Vagina (tissue), 2 donors: ENCODE results near the gene PLD1. TPM values are rescaled to one million over a fixed set of nuclear protein-coding genes. Genes with fewer than 3 reads are reported as not detected.

Source experiments
- DNase-seq, 2 donors: peaks; one replicate each; pipeline ENCODE4 v3.0.0-alpha.2; 2017; ENCODE audit errors: extremely low spot score in 2 of 2
- H3K27ac ChIP-seq: fragments of 200-600 bp; sonication (generic); one replicate; pipeline ENCODE4 v1.5.1; 2019
- H3K27me3 ChIP-seq: fragments of 200-600 bp; sonication (generic); one replicate; pipeline ENCODE4 v1.5.1; 2019
- H3K36me3 ChIP-seq, 2 donors: fragments of 200-600 bp; sonication (generic); one replicate each; pipeline ENCODE4 v1.5.1; 2017 to 2019
- H3K4me1 ChIP-seq: fragments of 200-600 bp; sonication (generic); one replicate; pipeline ENCODE4 v1.5.1; 2019
- H3K4me3 ChIP-seq, 2 donors: fragments of 200-600 bp; sonication (generic); 1 replicate in 1 of 2; 2 replicates in 1 of 2; pipeline ENCODE4 v1.5.1; 2016 to 2019
- H3K9me3 ChIP-seq: fragments of 200-600 bp; sonication (generic); one replicate; pipeline ENCODE4 v1.5.1; 2019
- CTCF ChIP-seq, 3 experiments: fragments of 450-650 bp in 2 of 3; fragments of 200-600 bp in 1 of 3; sonication (generic) in 1 of 3; IDR thresholded peaks; one replicate each; pipeline ENCODE4 v1.5.1; 2017 to 2019; ENCODE audit warnings: antibody characterized with exemption in 3 of 3, mild to moderate bottlenecking in 2 of 3, moderate library complexity in 2 of 3
- POLR2A ChIP-seq, 2 donors: fragments of 450-650 bp; IDR thresholded peaks; one replicate each; pipeline ENCODE4 v1.6.1; 2017; ENCODE audit warnings: antibody characterized with exemption in 2 of 2, mild to moderate bottlenecking in 2 of 2, moderate library complexity in 2 of 2
- POLR2AphosphoS5 ChIP-seq, 2 donors: sonication (generic); formaldehyde crosslinking; IDR thresholded peaks; one replicate each; pipeline ENCODE4 v1.9.0; 2017; ENCODE audit warnings: antibody characterized with exemption in 2 of 2, mild to moderate bottlenecking in 2 of 2, low read depth in 1 of 2; ENCODE audit not compliant: insufficient read depth in 1 of 2
- intact Hi-C: fragments of 100-400 bp; cut with DNase I; formaldehyde crosslinking; loops from one replicate; pipeline ENCODE4 v1.15.1; 2023
- total RNA-seq: library from RNA; depleted of rRNA; stranded (reverse); fragments of >200 nt; gene quantifications from one replicate; pipeline ENCODE4 v1.2.3, GENCODE V29; 2016

The PLD1 gene
- total RNA-seq, 1 donor from 2014 or later: 35.6 TPM

GRCh38 chr3:171790898-171791691, 19.2 kb downstream of the PLD1 start:
- Histone ChIP-seq H3K36me3 (no peaks in the 10 kb centered on the region), H3K4me1 (peaks cover 56% of the 10 kb centered on the region), H3K27ac (peak overlapping the region; percentile 80), H3K27me3 (no peaks in the 10 kb centered on the region), H3K4me3 (no peak overlapping the region), H3K9me3 (no peaks in the 10 kb centered on the region)
- DNase-seq: no peak
- TF ChIP-seq POLR2AphosphoS5 (IDR thresholded peaks at IDR 0.05; ENCODE audit: insufficient read depth in 1 of 2, low read depth in 1 of 2) (no peak), POLR2A (IDR thresholded peaks at IDR 0.05) (no peak), CTCF (IDR thresholded peaks at IDR 0.05) (no peak)
- intact Hi-C loops: no loop called here

- TF ChIP-seq POLR2A (IDR thresholded peaks at IDR 0.05) (no peak), POLR2AphosphoS5 (IDR thresholded peaks at IDR 0.05; ENCODE audit: insufficient read depth in 1 of 2, low read depth in 1 of 2) (no peak), CTCF (IDR thresholded peaks at IDR 0.05) (no peak)
- no peak for DNase-seq
- H3K9me3 ChIP-seq: no peaks in the 10 kb centered on the region
- H3K27me3 ChIP-seq: no peaks in the 10 kb centered on the region
- intact Hi-C loops: no loop called here
- peaks cover 56% of the 10 kb centered on the region for H3K4me1 ChIP-seq
- no peak overlapping the region for H3K4me3 ChIP-seq
- H3K27ac ChIP-seq: peak overlapping the region; percentile 80
- no peaks in the 10 kb centered on the region for H3K36me3 ChIP-seq
These were observed 19.7 kb downstream of the PLD1 start for GRCh38 chr3:171790574-171790897.

DNA sequence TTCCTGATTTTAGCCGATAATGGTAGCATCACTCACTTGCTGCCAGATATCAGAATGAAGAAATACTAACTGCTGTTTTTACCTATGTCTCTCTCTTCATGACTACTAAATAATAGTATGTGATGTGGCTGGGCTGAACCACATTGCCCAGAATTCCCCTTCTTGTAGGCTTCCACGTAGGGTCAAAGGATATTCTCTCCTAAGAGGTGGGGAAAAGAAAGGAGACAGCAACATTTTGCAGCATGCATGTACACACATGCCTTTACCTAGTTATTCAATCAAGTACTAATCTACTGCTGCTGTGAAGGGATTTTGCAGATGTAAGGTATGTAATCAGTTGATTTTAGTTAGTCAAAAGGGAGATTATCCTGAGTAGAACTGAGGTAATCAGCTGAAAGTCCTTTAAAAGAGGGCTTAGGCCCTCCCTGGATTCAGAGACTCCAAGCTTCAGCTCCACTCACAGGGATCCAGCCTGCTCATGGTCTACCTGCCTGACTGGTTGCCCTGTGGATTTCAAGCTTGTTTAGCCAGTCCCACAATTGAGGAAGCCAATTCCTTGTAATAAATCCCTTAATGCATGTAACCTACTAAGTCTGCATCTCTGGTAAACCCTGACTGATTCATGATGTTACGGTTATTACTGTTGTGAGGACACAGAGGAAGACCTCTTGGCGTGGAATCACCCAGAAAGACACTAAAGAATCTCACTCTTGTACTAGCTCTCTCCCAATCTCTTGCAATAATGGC, 20.4 kb downstream of the PLD1 start:
- Histone ChIP-seq H3K27me3 (no peaks in the 10 kb centered on the region), H3K4me1 (peaks cover 58% of the 10 kb centered on the region), H3K4me3 (no peak overlapping the region), H3K36me3 (no peaks in the 10 kb centered on the region), H3K9me3 (no peaks in the 10 kb centered on the region), H3K27ac (peak overlapping the region; percentile 80)
- no peak for TF ChIP-seq POLR2A (IDR thresholded peaks at IDR 0.05)
- no peak for TF ChIP-seq CTCF (IDR thresholded peaks at IDR 0.05)
- TF ChIP-seq POLR2AphosphoS5 (IDR thresholded peaks at IDR 0.05; ENCODE audit: insufficient read depth in 1 of 2, low read depth in 1 of 2): peak in 1 of 2 donors; percentile 59
- intact Hi-C loops: no loop called here
- no peak for DNase-seq

DNA sequence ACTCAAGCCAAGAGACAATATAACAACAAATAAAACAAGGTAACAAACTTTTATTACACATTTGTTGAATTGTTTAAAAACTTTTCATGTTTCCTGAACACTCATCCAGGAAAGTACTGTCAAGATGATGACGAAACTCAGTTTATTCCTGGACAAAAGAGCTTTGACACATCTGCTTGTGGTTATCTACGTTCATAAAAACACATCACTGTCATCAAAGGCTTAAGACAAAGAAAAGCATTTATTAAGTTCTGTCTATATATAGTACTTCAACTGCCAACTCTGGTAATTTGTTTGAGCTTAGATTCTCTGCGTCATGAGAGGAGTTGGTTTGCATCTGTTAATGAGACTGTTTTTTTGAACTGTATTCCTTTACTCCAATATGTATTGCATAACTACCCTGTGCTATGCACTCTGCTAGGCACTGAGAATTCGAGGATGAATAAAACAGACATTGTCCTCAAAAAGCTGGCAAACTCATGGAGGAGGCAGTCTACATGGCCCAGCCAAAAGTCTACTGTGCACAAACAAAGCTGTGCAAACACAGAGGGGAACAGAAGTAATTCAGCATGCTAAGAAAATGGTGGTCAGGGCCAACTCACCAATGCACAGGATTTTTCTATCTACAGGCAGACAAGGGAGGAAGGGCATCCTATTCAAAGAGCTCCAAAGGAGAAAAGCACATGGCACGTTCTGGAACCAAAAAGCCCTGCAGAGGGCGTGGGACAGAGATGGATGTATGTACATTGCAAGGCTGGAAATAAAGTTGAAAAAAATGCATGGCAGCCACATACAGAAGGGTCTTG, 21.5 kb downstream of the PLD1 start:
- Histone ChIP-seq H3K36me3 (no peaks in the 10 kb centered on the region), H3K27me3 (no peaks in the 10 kb centered on the region), H3K27ac (peak overlapping the region; percentile 28), H3K9me3 (no peaks in the 10 kb centered on the region), H3K4me1 (peaks cover 62% of the 10 kb centered on the region), H3K4me3 (no peak overlapping the region)
- intact Hi-C loops: no loop called here
- no peak for TF ChIP-seq POLR2A (IDR thresholded peaks at IDR 0.05)
- no peak for TF ChIP-seq CTCF (IDR thresholded peaks at IDR 0.05)
- TF ChIP-seq POLR2AphosphoS5 (IDR thresholded peaks at IDR 0.05; ENCODE audit: insufficient read depth in 1 of 2, low read depth in 1 of 2): peak; percentile 41 to 93
- DNase-seq: no peak
